H9 (cell line): ENCODE measurements around the gene SOSTDC1. TPM values are rescaled to one million over a fixed set of nuclear protein-coding genes. Genes with fewer than 3 reads are reported as not detected.

Source experiments
- DNase-seq: peaks from one replicate; pipeline ENCODE4 v3.0.0-alpha.2; 2017
- H2AFZ ChIP-seq: one replicate; pipeline ENCODE4 v1.6.1; 2013; ENCODE audit warnings: mild to moderate bottlenecking, low read length, control low read depth, moderate library complexity
- H2AK5ac ChIP-seq: 2 replicates; pipeline ENCODE4 v1.6.1; 2013; ENCODE audit warnings: low read length, control low read depth, mixed read lengths; ENCODE audit not compliant: insufficient read length
- H2BK120ac ChIP-seq: one replicate; pipeline ENCODE4 v1.6.1; 2013; ENCODE audit warnings: low read depth, mild to moderate bottlenecking, low read length, control low read depth, inconsistent platforms; ENCODE audit not compliant: poor library complexity, severe bottlenecking
- H2BK12ac ChIP-seq: 2 replicates; pipeline ENCODE4 v1.6.1; 2013; ENCODE audit warnings: low read length, control low read depth, mixed read lengths, low read depth; ENCODE audit not compliant: insufficient read length
- H2BK15ac ChIP-seq: 2 replicates; pipeline ENCODE4 v1.6.1; 2013; ENCODE audit warnings: low read depth, low read length, control low read depth
- H2BK20ac ChIP-seq: one replicate; pipeline ENCODE4 v1.6.1; 2013; ENCODE audit warnings: low read depth, mild to moderate bottlenecking, low read length, control low read depth, inconsistent platforms; ENCODE audit not compliant: poor library complexity, severe bottlenecking
- H2BK5ac ChIP-seq: 2 replicates; pipeline ENCODE4 v1.6.1; 2013; ENCODE audit warnings: low read length, control low read depth, mixed read lengths; ENCODE audit not compliant: insufficient read length
- H3K14ac ChIP-seq: 2 replicates; pipeline ENCODE4 v1.6.1; 2013; ENCODE audit warnings: low read length, control low read depth; ENCODE audit not compliant: insufficient read depth
- H3K18ac ChIP-seq: 2 replicates; pipeline ENCODE4 v1.6.1; 2013; ENCODE audit warnings: low read depth, mild to moderate bottlenecking, mixed read lengths, low read length, control low read depth; ENCODE audit not compliant: insufficient read length
- H3K23ac ChIP-seq: 2 replicates; pipeline ENCODE4 v1.6.1; 2013; ENCODE audit warnings: low read length, control low read depth, mixed read lengths, low read depth; ENCODE audit not compliant: insufficient read length
- H3K23me2 ChIP-seq: 2 replicates; pipeline ENCODE4 v1.6.1; 2013; ENCODE audit warnings: low read depth, mild to moderate bottlenecking, mixed read lengths, low read length, control low read depth; ENCODE audit not compliant: insufficient read length, poor library complexity, severe bottlenecking
- H3K27ac ChIP-seq: 2 replicates; pipeline ENCODE4 v1.5.1; 2013; ENCODE audit warnings: low read length, control low read depth, mixed read lengths, low read depth; ENCODE audit not compliant: insufficient read length
- H3K27me3 ChIP-seq: 2 replicates; pipeline ENCODE4 v1.6.1; 2013; ENCODE audit warnings: low read length, control low read depth, inconsistent platforms; ENCODE audit not compliant: insufficient read depth
- H3K4ac ChIP-seq: 2 replicates; pipeline ENCODE4 v1.6.1; 2013; ENCODE audit warnings: low read depth, mild to moderate bottlenecking, control low read depth, inconsistent platforms, low read length, moderate library complexity
- H3K4me1 ChIP-seq: 2 replicates; pipeline ENCODE4 v1.6.1; 2013; ENCODE audit warnings: low read length, control low read depth, inconsistent platforms; ENCODE audit not compliant: insufficient read depth
- H3K4me2 ChIP-seq: 2 replicates; pipeline ENCODE4 v1.6.1; 2013; ENCODE audit warnings: low read length, control low read depth, mixed read lengths; ENCODE audit not compliant: insufficient read length, insufficient read depth
- H3K56ac ChIP-seq: 2 replicates; pipeline ENCODE4 v1.6.1; 2013; ENCODE audit warnings: low read depth, mild to moderate bottlenecking, mixed read lengths, low read length, control low read depth; ENCODE audit not compliant: insufficient read length
- H3K79me1 ChIP-seq: 2 replicates; pipeline ENCODE4 v1.6.1; 2013; ENCODE audit warnings: low read depth, mild to moderate bottlenecking, moderate library complexity, low read length, control low read depth, inconsistent platforms; ENCODE audit not compliant: insufficient read depth, poor library complexity, severe bottlenecking
- H3K79me2 ChIP-seq: 2 replicates; pipeline ENCODE4 v1.6.1; 2013; ENCODE audit warnings: low read length, control low read depth, inconsistent platforms; ENCODE audit not compliant: insufficient read depth
- H3K9ac ChIP-seq: 2 replicates; pipeline ENCODE4 v1.6.1; 2013; ENCODE audit warnings: low read length, control low read depth, mixed read lengths; ENCODE audit not compliant: insufficient read length; ENCODE audit errors: extremely low read depth
- H3K9me3 ChIP-seq: one replicate; pipeline ENCODE4 v1.6.1; 2013; ENCODE audit warnings: low read depth, low read length, inconsistent platforms; ENCODE audit not compliant: control insufficient read depth
- H3T11ph ChIP-seq: one replicate; pipeline ENCODE4 v1.6.1; 2013; ENCODE audit warnings: mild to moderate bottlenecking, low read length, control low read depth, inconsistent platforms
- H4K20me1 ChIP-seq: one replicate; pipeline ENCODE4 v1.6.1; 2013; ENCODE audit not compliant: control insufficient read depth, insufficient read length, insufficient read depth
- H4K5ac ChIP-seq: 2 replicates; pipeline ENCODE4 v1.6.1; 2013; ENCODE audit warnings: low read depth, mild to moderate bottlenecking, mixed read lengths, low read length, control low read depth; ENCODE audit not compliant: insufficient read length
- H4K8ac ChIP-seq: replicated peaks from 2 replicates; pipeline ENCODE4 v1.6.1; 2013; ENCODE audit warnings: low read length, control low read depth, mixed read lengths, low read depth; ENCODE audit not compliant: insufficient read length
- H4K91ac ChIP-seq: 2 replicates; pipeline ENCODE4 v1.6.1; 2013; ENCODE audit warnings: low read depth, mild to moderate bottlenecking, moderate library complexity, mixed read lengths, low read length, control low read depth; ENCODE audit not compliant: insufficient read length
- H3K27ac Mint-ChIP-seq, 3 experiments: 2 replicates in 2 of 3; 3 replicates in 1 of 3; pipeline ENCODE4 v1.8.0; 2020 to 2021; ENCODE audit warnings: mixed read lengths in 3 of 3, mild to moderate bottlenecking in 1 of 3, moderate library complexity in 1 of 3
- H3K27me3 Mint-ChIP-seq: 2 replicates; pipeline ENCODE4 v1.8.0; 2021; ENCODE audit warnings: low read depth, mild to moderate bottlenecking, moderate library complexity, mixed read lengths
- H3K36me3 Mint-ChIP-seq, 3 experiments: 2 replicates in 2 of 3; 3 replicates in 1 of 3; pipeline ENCODE4 v1.8.0; 2020 to 2021; ENCODE audit warnings: low read depth in 3 of 3, mixed read lengths in 3 of 3; ENCODE audit not compliant: insufficient read depth in 1 of 3
- H3K4me1 Mint-ChIP-seq, 2 experiments: 2 replicates each; pipeline ENCODE4 v1.8.0; 2020; ENCODE audit warnings: mixed read lengths in 2 of 2
- H3K4me3 Mint-ChIP-seq, 2 experiments: 2 replicates in 1 of 2; 3 replicates in 1 of 2; pipeline ENCODE4 v1.8.0; 2020 to 2021; ENCODE audit warnings: mild to moderate bottlenecking in 2 of 2, mixed read lengths in 2 of 2, moderate library complexity in 1 of 2
- H3K9me3 Mint-ChIP-seq, 2 experiments: 2 replicates in 1 of 2; 3 replicates in 1 of 2; pipeline ENCODE4 v1.8.0; 2020; ENCODE audit warnings: mild to moderate bottlenecking in 2 of 2, mixed read lengths in 2 of 2, moderate library complexity in 1 of 2
- CTCF ChIP-seq: fragments of 200-600 bp; sonication (generic); conservative IDR thresholded peaks from 3 replicates; pipeline ENCODE4 v1.8.0; 2021; ENCODE audit warnings: antibody characterized with exemption, mild to moderate bottlenecking
- WGBS: extraction: QIAGEN DNeasy Blood & Tissue Kit; methylation state at CpG from one replicate; pipeline ENCODE4 v1.1.7; 2013; ENCODE audit warnings: missing lambda C conversion rate, low lambda C conversion rate, mixed read lengths; ENCODE audit not compliant: insufficient read length; ENCODE audit errors: extremely low coverage; 5-methylcytosine and 5-hydroxymethylcytosine counted together
- total RNA-seq: library from RNA; stranded (reverse); gene quantifications from 2 replicates; pipeline ENCODE4 v1.2.1, GENCODE V29; 2021

The SOSTDC1 gene
- total RNA-seq, 1 experiment from 2014 or later = not detected

GRCh38 chr7:16462431-16462889 is 3.1 kb downstream of the SOSTDC1 start:
- no CpG with 5 or more reads among the region's 7 CpGs for WGBS

More at GRCh38 chr7:16462431-16462889, 3.1 kb downstream of the SOSTDC1 start:
- Mint-ChIP-seq H3K36me3 (no peaks in the 10 kb centered on the region), H3K4me3 (no peak overlapping the region), H3K4me1 (peaks cover 33 to 38% of the 10 kb centered on the region in 2 experiments), H3K9me3 (no peaks in the 10 kb centered on the region), H3K27me3 (no peaks in the 10 kb centered on the region), H3K27ac (peak overlapping the region in 2 of 3 experiments; percentile 78 to 80; a peak in 2 of 7 replicates)
- Histone ChIP-seq H2AK5ac (no peak overlapping the region), H3K4me1 (peaks cover 5% of the 10 kb centered on the region), H3K27ac (no peak overlapping the region), H3K4me2 (no peak overlapping the region), H2BK15ac (no peak overlapping the region), H3K23ac (no peak overlapping the region), H3K27me3 (no peaks in the 10 kb centered on the region), H3T11ph (no peak overlapping the region), H3K14ac (peak overlapping the region; percentile 40; the same call in 1 of the 2 replicates), H3K4ac (no peak overlapping the region), H3K79me2 (no peaks in the 10 kb centered on the region), H2AFZ (no peak overlapping the region), H2BK20ac (no peak overlapping the region), H3K18ac (no peak overlapping the region), H3K56ac (no peak overlapping the region), H4K5ac (no peak overlapping the region), H4K20me1 (no peaks in the 10 kb centered on the region), H3K79me1 (no peaks in the 10 kb centered on the region), H2BK5ac (no peak overlapping the region), H4K91ac (no peak overlapping the region), H3K9ac (no peak overlapping the region), H2BK120ac (no peak overlapping the region), H4K8ac (no peak overlapping the region), H3K9me3 (no peaks in the 10 kb centered on the region), H2BK12ac (no peak overlapping the region), H3K23me2 (no peaks in the 10 kb centered on the region)
- DNase-seq = peak; percentile 30
- no peak for TF ChIP-seq CTCF
